ENCODE results near the gene PROB1.

- no peak for TF ChIP-seq CTCF (IDR thresholded peaks at IDR 0.05; ENCODE audit: poor library complexity, severe bottlenecking)
- no peak for TF ChIP-seq REST (IDR thresholded peaks at IDR 0.05; ENCODE audit: borderline replicate concordance)
- no peak for TF ChIP-seq SMC3 (conservative IDR thresholded peaks at IDR 0.05; ENCODE audit: poor library complexity)
- no peak for TF ChIP-seq RAD21 (conservative IDR thresholded peaks at IDR 0.05)
- no peak for TF ChIP-seq EP300 (conservative IDR thresholded peaks at IDR 0.05; ENCODE audit: poor library complexity, severe bottlenecking)
- no peak for TF ChIP-seq EZH2 (IDR thresholded peaks at IDR 0.05; ENCODE audit: borderline replicate concordance, insufficient read depth, low read length, poor library complexity, severe bottlenecking)
- no peak for TF ChIP-seq POLR2AphosphoS5 (IDR thresholded peaks at IDR 0.05)
- TF ChIP-seq TAF1 (IDR thresholded peaks at IDR 0.05; ENCODE audit: low read depth), result no peak
- TF ChIP-seq MXI1 (conservative IDR thresholded peaks at IDR 0.05; ENCODE audit: poor library complexity, severe bottlenecking), result no peak
These were observed 15.1 kb downstream of the PROB1 start for GRCh38 chr5:139379626-139380449.
